Parathyroid adenoma (tissue), 2 donors: ENCODE results near the gene NDUFS6.

Source experiments
- H2AFZ ChIP-seq: fragments of 300-600 bp; sonication (generic); one replicate; pipeline ENCODE4 v1.7.0; 2017; ENCODE audit warnings: antibody characterized with exemption, mild to moderate bottlenecking
- H3K27ac ChIP-seq: fragments of 300-600 bp; sonication (generic); one replicate; pipeline ENCODE4 v1.7.0; 2017
- H3K27me3 ChIP-seq: fragments of 300-600 bp; sonication (generic); one replicate; pipeline ENCODE4 v1.7.0; 2017; ENCODE audit warnings: low read length; ENCODE audit not compliant: control insufficient read depth, insufficient read depth
- H3K36me3 ChIP-seq: fragments of 300-600 bp; sonication (generic); one replicate; pipeline ENCODE4 v1.7.0; 2017; ENCODE audit warnings: low read length; ENCODE audit not compliant: control insufficient read depth, insufficient read depth
- H3K4me1 ChIP-seq: fragments of 300-600 bp; sonication (generic); one replicate; pipeline ENCODE4 v1.7.0; 2017; ENCODE audit warnings: control low read depth
- H3K4me2 ChIP-seq: fragments of 300-600 bp; sonication (generic); one replicate; pipeline ENCODE4 v1.7.0; 2017; ENCODE audit warnings: low read length
- H3K4me3 ChIP-seq: fragments of 300-600 bp; sonication (generic); one replicate; pipeline ENCODE4 v1.7.0; 2017; ENCODE audit warnings: low read depth, low read length
- H3K79me2 ChIP-seq: fragments of 300-600 bp; sonication (generic); one replicate; pipeline ENCODE4 v1.7.0; 2017; ENCODE audit warnings: control low read depth
- H3K9ac ChIP-seq: fragments of 300-600 bp; sonication (generic); one replicate; pipeline ENCODE4 v1.7.0; 2017; ENCODE audit warnings: mild to moderate bottlenecking
- H3K9me3 ChIP-seq: fragments of 300-600 bp; sonication (generic); one replicate; pipeline ENCODE4 v1.7.0; 2017; ENCODE audit warnings: low read length; ENCODE audit not compliant: control insufficient read depth
- CTCF ChIP-seq: fragments of 300-600 bp; sonication (generic); IDR thresholded peaks from one replicate; pipeline ENCODE4 v1.7.0; 2017; ENCODE audit warnings: antibody characterized with exemption, mild to moderate bottlenecking
- donor health status: primary hyperparathyroidism.

The NDUFS6 gene

GRCh38 chr5:1781107-1781506 is 20.1 kb upstream of the NDUFS6 start:
- Histone ChIP-seq H2AFZ (no peak overlapping the region), H3K4me1 (no peaks in the 10 kb centered on the region), H3K9me3 (no peaks in the 10 kb centered on the region), H3K27me3 (no peaks in the 10 kb centered on the region), H3K79me2 (no peaks in the 10 kb centered on the region), H3K9ac (no peak overlapping the region), H3K36me3 (no peaks in the 10 kb centered on the region), H3K4me2 (no peak overlapping the region), H3K27ac (no peak overlapping the region), H3K4me3 (no peak overlapping the region)
- TF ChIP-seq CTCF = no peak

DNA sequence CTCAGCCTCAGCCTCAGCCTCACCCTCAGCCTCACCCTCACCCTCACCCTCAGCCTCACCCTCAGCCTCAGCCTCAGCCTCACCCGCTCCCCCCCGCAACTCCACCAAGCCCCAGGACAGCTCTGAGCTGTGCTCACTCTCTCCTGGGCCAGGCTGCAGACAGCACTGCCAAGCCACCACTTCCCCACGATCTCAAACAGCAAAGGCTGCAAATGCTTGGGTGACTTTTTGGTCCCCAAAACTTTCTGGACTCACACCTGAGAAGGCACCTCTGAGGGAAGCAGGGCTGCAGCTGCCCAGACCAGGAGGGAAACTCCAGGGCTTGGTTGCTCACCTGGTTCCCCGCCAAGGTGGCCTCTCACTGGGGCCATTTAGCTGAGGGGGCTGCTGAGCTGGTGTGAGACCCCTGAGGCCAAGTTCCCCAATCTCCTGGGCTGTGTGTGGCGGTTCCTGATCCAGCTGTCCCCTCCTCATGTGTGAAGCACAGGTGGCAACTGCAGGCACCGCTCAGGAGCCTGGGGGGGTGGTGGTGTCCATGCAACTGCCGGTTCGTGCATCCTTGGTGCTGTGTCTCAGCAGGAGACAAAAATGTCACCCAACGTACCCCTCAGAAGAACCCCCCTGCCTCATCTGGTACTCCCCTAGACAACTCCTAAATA is 19.4 kb upstream of the NDUFS6 start:
- no peaks in the 10 kb centered on the region for H3K9me3 ChIP-seq
- H3K9ac ChIP-seq = no peak overlapping the region
- no peaks in the 10 kb centered on the region for H3K4me1 ChIP-seq
- no peaks in the 10 kb centered on the region for H3K79me2 ChIP-seq
- H2AFZ ChIP-seq = no peak overlapping the region
- no peak overlapping the region for H3K4me3 ChIP-seq
- H3K4me2 ChIP-seq = no peak overlapping the region
- no peak overlapping the region for H3K27ac ChIP-seq
- no peak for TF ChIP-seq CTCF
- H3K36me3 ChIP-seq = no peaks in the 10 kb centered on the region
- H3K27me3 ChIP-seq = no peaks in the 10 kb centered on the region

- peak overlapping the region; percentile 38 for H2AFZ ChIP-seq
- H3K4me2 ChIP-seq = no peak overlapping the region
- no peaks in the 10 kb centered on the region for H3K36me3 ChIP-seq
- no peak for TF ChIP-seq CTCF
- no peaks in the 10 kb centered on the region for H3K79me2 ChIP-seq
- no peak overlapping the region for H3K4me3 ChIP-seq
- no peaks in the 10 kb centered on the region for H3K4me1 ChIP-seq
- no peak overlapping the region for H3K9ac ChIP-seq
- no peak overlapping the region for H3K27ac ChIP-seq
- H3K27me3 ChIP-seq = no peaks in the 10 kb centered on the region
- H3K9me3 ChIP-seq = no peaks in the 10 kb centered on the region
Observed at GRCh38 chr5:1782385-1783215, 18.6 kb upstream of the NDUFS6 start.

GRCh38 chr5:1783216-1783554 is 18.0 kb upstream of the NDUFS6 start:
- H3K9ac ChIP-seq = no peak overlapping the region
- H3K4me2 ChIP-seq = no peak overlapping the region
- no peaks in the 10 kb centered on the region for H3K27me3 ChIP-seq
- H3K79me2 ChIP-seq = no peaks in the 10 kb centered on the region
- no peak overlapping the region for H3K27ac ChIP-seq
- peak overlapping the region; percentile 38 for H2AFZ ChIP-seq
- TF ChIP-seq CTCF = no peak
- no peak overlapping the region for H3K4me3 ChIP-seq
- no peaks in the 10 kb centered on the region for H3K9me3 ChIP-seq
- no peaks in the 10 kb centered on the region for H3K36me3 ChIP-seq
- no peaks in the 10 kb centered on the region for H3K4me1 ChIP-seq
